H1 (cell line): ENCODE measurements around the gene ICAM3. TPM values are rescaled to one million over a fixed set of nuclear protein-coding genes. Genes with fewer than 3 reads are reported as not detected.

ENCODE experiments used
- CTCF ChIA-PET: fragments of 300-600 bp; sonication (Branson Sonifier 250); formaldehyde crosslinking; loops from one replicate; lab custom pipeline; 2021; ENCODE audit not compliant: partially characterized antibody; lab: Charles Lee
- POLR2A ChIA-PET: fragments of 300-600 bp; sonication (Branson Sonifier 250); formaldehyde crosslinking; loops from one replicate; lab custom pipeline; 2021; ENCODE audit warnings: inconsistent platforms; ENCODE audit not compliant: partially characterized antibody; lab: Charles Lee
- DNase-seq, 2 experiments: peaks; one replicate each; pipeline versions ENCODE4 v3.0.0 to v3.0.0-alpha.2; 2010 to 2022; ENCODE audit warnings: low spot score in 2 of 2, low read depth in 1 of 2, mixed read lengths in 1 of 2
- FAIRE-seq: peaks from 2 replicates; lab custom pipeline; 2011; peaks lifted over from hg19 to GRCh38; lab: Jason Lieb, UNC
- H2AFZ ChIP-seq: 2 replicates; pipeline ENCODE4 v1.8.1; 2012; ENCODE audit warnings: low read length, inconsistent platforms
- H2AK5ac ChIP-seq: 2 replicates; pipeline ENCODE4 v1.6.1; 2013; ENCODE audit warnings: low read depth, low read length
- H2BK120ac ChIP-seq: replicated peaks from 2 replicates; pipeline ENCODE3; 2013; ENCODE audit warnings: low read depth, low read length, inconsistent platforms
- H2BK12ac ChIP-seq: 2 replicates; pipeline ENCODE4 v1.6.1; 2013; ENCODE audit warnings: low read depth, low read length
- H2BK15ac ChIP-seq: 2 replicates; pipeline ENCODE4 v1.6.1; 2013; ENCODE audit warnings: low read length
- H2BK20ac ChIP-seq: 2 replicates; pipeline ENCODE4 v1.6.1; 2013; ENCODE audit warnings: low read length
- H2BK5ac ChIP-seq: 2 replicates; pipeline ENCODE4 v1.6.1; 2013; ENCODE audit warnings: low read depth, low read length
- H3K14ac ChIP-seq: 2 replicates; pipeline ENCODE4 v1.6.1; 2013; ENCODE audit warnings: inconsistent platforms; ENCODE audit not compliant: insufficient read length
- H3K18ac ChIP-seq: 2 replicates; pipeline ENCODE4 v1.6.1; 2013; ENCODE audit warnings: low read length; ENCODE audit errors: extremely low read depth
- H3K23ac ChIP-seq: 2 replicates; pipeline ENCODE4 v1.6.1; 2013; ENCODE audit warnings: inconsistent platforms; ENCODE audit not compliant: insufficient read length
- H3K23me2 ChIP-seq: 2 replicates; pipeline ENCODE4 v1.6.1; 2013; ENCODE audit warnings: low read depth, low read length
- H3K27ac ChIP-seq: 2 replicates; pipeline ENCODE4 v1.6.1; 2011; ENCODE audit warnings: low read depth, low read length, inconsistent platforms
- H3K27me3 ChIP-seq, 4 experiments: replicated peaks in 1 of 4; 1 replicate in 1 of 4; 2 replicates in 3 of 4; pipeline versions ENCODE4 v1.6.1 to v1.8.1; 2011 to 2013; ENCODE audit warnings: low read length in 3 of 4, mild to moderate bottlenecking in 3 of 4, inconsistent platforms in 2 of 4, mixed read lengths in 2 of 4, moderate library complexity in 1 of 4; ENCODE audit not compliant: control insufficient read depth in 3 of 4, insufficient read depth in 3 of 4; ENCODE audit errors: extremely low read depth in 1 of 4
- H3K36me3 ChIP-seq, 4 experiments: 2 replicates each; pipeline versions ENCODE4 v1.6.1 to v1.8.1; 2011 to 2013; ENCODE audit warnings: mild to moderate bottlenecking in 4 of 4, low read length in 3 of 4, moderate library complexity in 2 of 4, control low read depth in 1 of 4, inconsistent platforms in 1 of 4; ENCODE audit not compliant: insufficient read depth in 4 of 4, control insufficient read depth in 2 of 4
- H3K4ac ChIP-seq: replicated peaks from 2 replicates; pipeline ENCODE3; 2013; ENCODE audit warnings: low read length, low read depth, mixed read lengths, inconsistent platforms; ENCODE audit not compliant: insufficient read length
- H3K4me1 ChIP-seq, 4 experiments: replicated peaks in 1 of 4; 1 replicate in 1 of 4; 2 replicates in 3 of 4; pipeline versions ENCODE4 v1.6.1 to v1.8.1; 2011 to 2013; ENCODE audit warnings: low read length in 3 of 4, inconsistent platforms in 2 of 4, mixed read lengths in 1 of 4; ENCODE audit not compliant: insufficient read depth in 4 of 4, control insufficient read depth in 3 of 4
- H3K4me2 ChIP-seq, 2 experiments: 2 replicates each; pipeline versions ENCODE4 v1.6.1 to v1.8.1; 2011 to 2013; ENCODE audit warnings: low read depth in 2 of 2, low read length in 2 of 2, control low read depth in 1 of 2, inconsistent platforms in 1 of 2, mild to moderate bottlenecking in 1 of 2; ENCODE audit not compliant: insufficient read depth in 1 of 2
- H3K4me3 ChIP-seq, 4 experiments: fragments of 200-600, 300-600 bp in 1 of 4; sonication (generic), shearing (Covaris generic), sonication (Bioruptor Twin) in 1 of 4; 2 replicates each; pipeline versions ENCODE4 v1.5.1 to v1.8.1; 2011 to 2016; ENCODE audit warnings: low read length in 4 of 4, low read depth in 3 of 4, control low read depth in 2 of 4, inconsistent platforms in 2 of 4, mild to moderate bottlenecking in 2 of 4, mixed read lengths in 1 of 4, moderate library complexity in 1 of 4; ENCODE audit not compliant: insufficient read depth in 2 of 4; ENCODE audit errors: extremely low read depth in 1 of 4
- H3K56ac ChIP-seq: replicated peaks from 2 replicates; pipeline ENCODE3; 2013; ENCODE audit warnings: low read depth, mild to moderate bottlenecking, mixed read lengths, low read length, inconsistent platforms; ENCODE audit not compliant: insufficient read length
- H3K79me1 ChIP-seq: 2 replicates; pipeline ENCODE4 v1.6.1; 2013; ENCODE audit warnings: low read depth, low read length, control low read depth
- H3K79me2 ChIP-seq, 2 experiments: 2 replicates each; pipeline versions ENCODE4 v1.6.1 to v1.8.1; 2012 to 2013; ENCODE audit warnings: low read length in 2 of 2, mild to moderate bottlenecking in 2 of 2, inconsistent platforms in 1 of 2; ENCODE audit not compliant: insufficient read depth in 2 of 2, control insufficient read depth in 1 of 2
- H3K9ac ChIP-seq, 4 experiments: replicated peaks in 1 of 4; 1 replicate in 1 of 4; 2 replicates in 3 of 4; pipeline versions ENCODE4 v1.6.1 to v1.8.1; 2011 to 2013; ENCODE audit warnings: low read depth in 3 of 4, low read length in 3 of 4, control low read depth in 2 of 4, mild to moderate bottlenecking in 2 of 4, moderate library complexity in 2 of 4, inconsistent platforms in 1 of 4; ENCODE audit errors: extremely low read depth in 1 of 4
- H3K9me3 ChIP-seq, 2 experiments: 2 replicates each; pipeline versions ENCODE4 v1.6.1 to v1.8.1; 2012 to 2013; ENCODE audit warnings: mild to moderate bottlenecking in 2 of 2, moderate library complexity in 2 of 2, control low read depth in 1 of 2, inconsistent platforms in 1 of 2, low read depth in 1 of 2, low read length in 1 of 2, mixed read lengths in 1 of 2; ENCODE audit not compliant: insufficient read depth in 2 of 2
- H4K20me1 ChIP-seq, 2 experiments: replicated peaks in 1 of 2; 2 replicates each; pipeline versions ENCODE3 to v1.8.1; 2011 to 2013; ENCODE audit warnings: inconsistent platforms in 2 of 2, low read length in 2 of 2, mild to moderate bottlenecking in 1 of 2; ENCODE audit not compliant: insufficient read depth in 2 of 2, control insufficient read depth in 1 of 2
- H4K5ac ChIP-seq: 2 replicates; pipeline ENCODE4 v1.6.1; 2013; ENCODE audit warnings: low read length, low read depth, mixed read lengths, inconsistent platforms; ENCODE audit not compliant: insufficient read length
- H4K8ac ChIP-seq: 2 replicates; pipeline ENCODE4 v1.8.0; 2013; ENCODE audit warnings: mild to moderate bottlenecking, moderate library complexity, low read length, inconsistent platforms; ENCODE audit not compliant: insufficient read depth; ENCODE audit errors: extremely low read depth
- H4K91ac ChIP-seq: replicated peaks from 2 replicates; pipeline ENCODE3; 2013; ENCODE audit warnings: low read length, mixed read lengths, inconsistent platforms; ENCODE audit not compliant: insufficient read length
- ATF2 ChIP-seq: IDR thresholded peaks from 2 replicates; pipeline ENCODE4 v1.6.1; 2012; ENCODE audit warnings: low read length, inconsistent platforms
- BCL11A ChIP-seq, 2 experiments: IDR thresholded peaks; one replicate each; pipeline ENCODE4 v1.6.1; 2011; ENCODE audit warnings: low read depth in 2 of 2, low read length in 2 of 2, mild to moderate bottlenecking in 2 of 2
- CBX5 ChIP-seq: fragments of 300-800, 300-1000 bp; sonication (generic); IDR thresholded peaks from 2 replicates; pipeline ENCODE4 v1.7.1; 2016; ENCODE audit warnings: antibody characterized with exemption, low read length, low read depth
- CHD2 ChIP-seq: IDR thresholded peaks from 2 replicates; pipeline ENCODE4 v1.6.1; 2012; ENCODE audit warnings: low read length, improper control_type of control experiment
- NANOG ChIP-seq: IDR thresholded peaks from 2 replicates; pipeline ENCODE4 v1.6.1; 2011; ENCODE audit warnings: low read length, low read depth, mild to moderate bottlenecking, inconsistent platforms; ENCODE audit not compliant: insufficient read depth, poor library complexity, severe bottlenecking
- PHF8 ChIP-seq: fragments of 200-600 bp; sonication (generic); conservative IDR thresholded peaks from 2 replicates; pipeline ENCODE4 v1.7.1; 2012; ENCODE audit warnings: low read depth, mild to moderate bottlenecking, inconsistent platforms, low read length, moderate library complexity
- RFX5 ChIP-seq: IDR thresholded peaks from 2 replicates; pipeline ENCODE4 v1.6.1; 2011; ENCODE audit warnings: low read depth, low read length, improper control_type of control experiment, borderline replicate concordance
- SAP30 ChIP-seq: fragments of 300-600 bp; sonication (generic); IDR thresholded peaks from 2 replicates; pipeline ENCODE4 v1.7.1; 2012; ENCODE audit warnings: low read length, moderate library complexity, mild to moderate bottlenecking, inconsistent platforms; ENCODE audit not compliant: insufficient read depth, insufficient replicate concordance
- SIX5 ChIP-seq: IDR thresholded peaks from 2 replicates; pipeline ENCODE4 v1.6.1; 2011; ENCODE audit warnings: mild to moderate bottlenecking, low read depth, low read length
- TCF12 ChIP-seq: IDR thresholded peaks from 2 replicates; pipeline ENCODE4 v1.6.1; 2011; ENCODE audit warnings: low read depth, mild to moderate bottlenecking, low read length
- TEAD4 ChIP-seq: IDR thresholded peaks from 2 replicates; pipeline ENCODE4 v1.6.1; 2012; ENCODE audit warnings: low read depth, low read length, inconsistent platforms, mixed read lengths
- YY1 ChIP-seq: IDR thresholded peaks from 2 replicates; pipeline ENCODE4 v1.6.1; 2011; ENCODE audit warnings: low read depth, mild to moderate bottlenecking, low read length
- ZNF274 ChIP-seq: IDR thresholded peaks from 2 replicates; pipeline ENCODE4 v1.7.0; 2012; ENCODE audit warnings: low read length, borderline replicate concordance; ENCODE audit errors: extremely low read depth
- WGBS, 2 experiments: shearing (Covaris generic) in 1 of 2; methylation state at CpG; one replicate each; pipeline versions ENCODE4 v1.1.6 to v1.1.7; 2013 to 2015; ENCODE audit warnings: low lambda C conversion rate in 2 of 2, mixed read lengths in 2 of 2, inconsistent platforms in 1 of 2, low coverage in 1 of 2, missing lambda C conversion rate in 1 of 2; ENCODE audit not compliant: insufficient replicate concordance in 2 of 2, insufficient coverage in 1 of 2, insufficient read length in 1 of 2; ENCODE audit errors: extremely low coverage in 1 of 2, missing lambda C conversion rate in 1 of 2; 5-methylcytosine and 5-hydroxymethylcytosine counted together
- polyA plus RNA-seq, 7 experiments: library from polyadenylated mRNA; depleted of rRNA in 3 of 7; stranded (reverse) in 5 of 7; unstranded in 2 of 7; fragments of >200 nt in 5 of 7; fragments of 200-250 nt in 2 of 7; gene quantifications; 1 replicate in 5 of 7; 2 replicates in 1 of 7; 4 replicates in 1 of 7; pipeline versions ENCODE4 v1.2.1 to v1.2.3, GENCODE V29; 2011 to 2013; ENCODE audit warnings: missing spikeins in 2 of 7, mixed read lengths in 2 of 7
- total RNA-seq: library from RNA; stranded (reverse); fragmentation: NEBNext Ultra II Directional; extraction: Animal tissue kit (Norgen Biotek cat#: 25700); gene quantifications from 2 replicates; pipeline ENCODE4 v1.2.1, GENCODE V29; 2021

Gene ICAM3
- total and polyA plus RNA-seq, 2 of the 8 experiments (the other 6 are each of a cell fraction or from before 2014, with no cell fraction given): 15.4 to 16.5 TPM

- no peak overlapping the region for H2BK20ac ChIP-seq
- no peak overlapping the region for H2AFZ ChIP-seq
- H3K79me2 ChIP-seq: no peaks in the 10 kb centered on the region
- H4K20me1 ChIP-seq: no peaks in the 10 kb centered on the region
- H3K56ac ChIP-seq: no peak overlapping the region
- no peaks in the 10 kb centered on the region for H3K4me1 ChIP-seq
- no peak overlapping the region for H4K91ac ChIP-seq
- H2BK5ac ChIP-seq: no peak overlapping the region
- no peak overlapping the region for H3K4ac ChIP-seq
- no peak overlapping the region for H3K4me2 ChIP-seq
- H3K36me3 ChIP-seq: peaks cover 0 to 8% (median 2%) of the 10 kb centered on the region in 4 experiments; a peak in 3 of 8 replicates
- H3K23me2 ChIP-seq: peaks cover 6% of the 10 kb centered on the region; the same call in 1 of the 2 replicates
- H2BK12ac ChIP-seq: no peak overlapping the region
- H4K8ac ChIP-seq: no peak overlapping the region
- no peak overlapping the region for H2BK120ac ChIP-seq
- no peak overlapping the region for H3K18ac ChIP-seq
- H3K79me1 ChIP-seq: no peaks in the 10 kb centered on the region
- no peak overlapping the region for H3K14ac ChIP-seq
- no peaks in the 10 kb centered on the region for H3K9me3 ChIP-seq
- H3K4me3 ChIP-seq: no peak overlapping the region
- no peak overlapping the region for H4K5ac ChIP-seq
- CTCF ChIA-PET: interaction anchor here (2.5 to 8.1 kb wide), 2 partner anchors 8 to 17 kb away, joined by 7 to 47 read pairs; partner anchors contain the start of gene TYK2
- no peak overlapping the region for H2BK15ac ChIP-seq
- no peak overlapping the region for H3K9ac ChIP-seq
- POLR2A ChIA-PET: interaction anchor here (1.4 kb wide), 1 partner anchor 13 kb away, joined by 3 read pairs; no protein-coding TSS in a partner anchor
- H3K27ac ChIP-seq: no peak overlapping the region
- H3K27me3 ChIP-seq: no peaks in the 10 kb centered on the region
- no peak for FAIRE-seq
- no peak overlapping the region for H3K23ac ChIP-seq
- 92% methylated on average over 3 of the region's 3 CpGs; no CpG with 5 or more reads in 1 of the 2 experiments for WGBS, 2 experiments
- DNase-seq: no peak
- no peak overlapping the region for H2AK5ac ChIP-seq
- TF ChIP-seq PHF8: no peak
- no peak for TF ChIP-seq CBX5
- TF ChIP-seq ATF2: no peak
- TF ChIP-seq CHD2: no peak
- TF ChIP-seq ZNF274: no peak
- no peak for TF ChIP-seq SAP30
- no peak for TF ChIP-seq NANOG
- TF ChIP-seq TEAD4: no peak
- no peak for TF ChIP-seq TCF12
- TF ChIP-seq BCL11A (IDR thresholded peaks at IDR 0.05; ENCODE audit: low read depth in 2 of 2, low read length in 2 of 2): no peak
- no peak for TF ChIP-seq SIX5
- no peak for TF ChIP-seq YY1
- no peak for TF ChIP-seq RFX5
Observed at GRCh38 chr19:10372690-10373089, 33.3 kb upstream of the ICAM3 start.
